ACHN (cell line): ENCODE data around the gene PDF.
"Not testable (repeated sequence)": the region's sequence is repeated elsewhere in the genome, so short reads cannot be mapped to it uniquely, and the experiment has no call there.

Source experiments
- DNase-seq: peaks from one replicate; pipeline ENCODE4 v3.0.0-alpha.2; 2015
- in situ Hi-C: cut with HindIII; loops from 2 replicates; pipeline ENCODE4 v1.10.0; 2017; ENCODE audit warnings: low sequenced_read_pairs, low pct_ligation_motif_present, low pct_unique_long_range_greater_than_20kb

Gene PDF

GRCh38 chr16:69330286-69331109, at the start of gene PDF:
Gene PDF, minus strand, starts transcription at chr16:69330588. Its CDS starts 18 bp downstream, at chr16:69330570.
- in situ Hi-C loops, result no loop called here
- peak; percentile 97 for DNase-seq

GRCh38 chr16:69378760-69379159, 48.4 kb upstream of the PDF start:
- no peak for DNase-seq
- in situ Hi-C loops, result no loop called here

GRCh38 chr16:69378036-69378435, 47.6 kb upstream of the PDF start:
- no peak for DNase-seq
- in situ Hi-C loops, result no loop called here

GRCh38 chr16:69376393-69377059, 46.1 kb upstream of the PDF start:
- in situ Hi-C loops, result no loop called here
- DNase-seq, result no peak

- in situ Hi-C loops, result no loop called here
- DNase-seq, result no peak
Observed at GRCh38 chr16:69373019-69373418, 42.6 kb upstream of the PDF start.

GRCh38 chr16:69371564-69371963, 41.2 kb upstream of the PDF start:
- in situ Hi-C loops, result no loop called here
- no peak for DNase-seq

GRCh38 chr16:69368866-69369265, 38.5 kb upstream of the PDF start:
- in situ Hi-C loops, result no loop called here

GRCh38 chr16:69367980-69368379, 37.6 kb upstream of the PDF start:
- no peak for DNase-seq
- in situ Hi-C loops, result no loop called here

More at GRCh38 chr16:69368866-69369265, 38.5 kb upstream of the PDF start:
- no peak for DNase-seq

GRCh38 chr16:69366431-69366830, 36.0 kb upstream of the PDF start:
- no peak for DNase-seq
- in situ Hi-C loops, result no loop called here

- in situ Hi-C loops, result no loop called here
- DNase-seq, result no peak
Observed at GRCh38 chr16:69365901-69366300, 35.5 kb upstream of the PDF start.

- in situ Hi-C loops, result no loop called here
- no peak for DNase-seq
Observed at GRCh38 chr16:69364088-69364487, 33.7 kb upstream of the PDF start.

- no peak for DNase-seq
- in situ Hi-C loops, result no loop called here
Observed at GRCh38 chr16:69363281-69363717, 32.9 kb upstream of the PDF start.

- DNase-seq, in situ Hi-C loops: not testable (repeated sequence)
Observed at GRCh38 chr16:69360070-69360469, 29.7 kb upstream of the PDF start.

GRCh38 chr16:69351309-69352027, 21.1 kb upstream of the PDF start, which contains the start of gene TMED6:
Gene TMED6, minus strand, starts transcription at chr16:69351786. Its CDS starts 33 bp downstream, at chr16:69351753.
- in situ Hi-C loops, result no loop called here
- DNase-seq, result peak; percentile 69

- no peak for DNase-seq
- in situ Hi-C loops, result no loop called here
Observed at GRCh38 chr16:69350536-69351133, 20.2 kb upstream of the PDF start.

- in situ Hi-C loops, result no loop called here
- no peak for DNase-seq
Observed at GRCh38 chr16:69349536-69349935, 19.1 kb upstream of the PDF start.

GRCh38 chr16:69348222-69348621, 17.8 kb upstream of the PDF start:
- DNase-seq, result no peak
- in situ Hi-C loops, result no loop called here

- no peak for DNase-seq
- in situ Hi-C loops, result no loop called here
Observed at GRCh38 chr16:69346683-69347082, 16.3 kb upstream of the PDF start.

- in situ Hi-C loops, result no loop called here
- no peak for DNase-seq
Observed at GRCh38 chr16:69345923-69346322, 15.5 kb upstream of the PDF start.
